ENCODE results near the gene THSD1.
"Not testable (repeated sequence)": the region's sequence is repeated elsewhere in the genome, so short reads cannot be mapped to it uniquely, and the experiment has no call there.

Gene THSD1

DNA sequence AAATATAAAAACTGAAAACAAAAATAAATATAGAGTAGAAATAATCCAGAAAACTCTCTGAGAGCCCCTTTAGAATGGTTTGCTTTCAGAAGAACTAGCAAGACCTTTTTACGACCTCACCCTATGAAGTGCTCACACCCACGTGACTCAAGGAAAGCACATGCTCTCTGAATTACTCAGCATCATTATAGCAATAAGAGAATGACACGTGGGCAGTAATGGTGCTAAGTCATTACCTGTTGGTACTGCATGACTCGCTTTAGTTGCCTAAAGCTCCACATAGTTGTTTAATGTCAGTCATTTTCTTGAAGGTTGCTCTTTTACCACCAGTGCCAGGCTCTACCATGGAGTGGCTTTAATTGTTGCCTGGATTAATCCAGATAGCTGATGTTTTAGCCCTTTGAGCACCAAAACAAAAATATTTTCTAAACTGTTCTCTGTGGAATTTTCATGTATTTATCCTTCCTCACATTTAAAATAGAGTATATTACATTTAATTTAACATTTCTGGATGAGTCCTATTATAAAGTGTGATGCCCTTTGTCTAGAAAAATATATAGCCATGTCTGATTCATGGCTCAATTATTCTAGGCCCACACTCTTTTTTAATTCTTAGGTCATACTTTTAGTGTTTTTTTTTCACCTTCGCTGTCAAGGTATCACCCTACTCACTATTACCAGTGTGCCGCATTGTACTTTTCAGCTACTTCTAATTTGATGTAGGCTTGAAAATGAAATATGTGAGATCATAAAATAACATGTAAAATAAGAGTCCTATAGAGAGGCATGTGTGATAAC, 56.8 kb downstream of the THSD1 start:
- DNase-seq = no peak

DNA sequence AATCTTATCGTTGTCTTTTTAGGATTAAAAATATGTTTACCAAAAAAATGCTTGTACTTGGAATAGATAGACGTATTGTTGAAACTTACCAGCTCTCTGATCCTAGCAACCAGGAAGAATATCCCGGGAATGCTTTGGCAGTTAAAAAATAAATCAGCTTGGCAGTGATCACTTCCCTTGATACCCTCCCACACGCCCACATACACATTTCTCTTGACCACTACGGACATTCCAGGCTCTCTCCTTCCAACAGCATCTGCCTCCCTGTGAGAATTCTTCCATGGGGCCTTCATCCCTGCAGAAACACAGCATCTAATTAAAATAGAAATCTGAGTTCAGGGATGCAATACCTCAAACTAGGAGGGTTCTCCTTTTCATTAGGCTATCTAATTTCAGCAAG, 57.9 kb downstream of the THSD1 start:
- no peak for DNase-seq

DNA sequence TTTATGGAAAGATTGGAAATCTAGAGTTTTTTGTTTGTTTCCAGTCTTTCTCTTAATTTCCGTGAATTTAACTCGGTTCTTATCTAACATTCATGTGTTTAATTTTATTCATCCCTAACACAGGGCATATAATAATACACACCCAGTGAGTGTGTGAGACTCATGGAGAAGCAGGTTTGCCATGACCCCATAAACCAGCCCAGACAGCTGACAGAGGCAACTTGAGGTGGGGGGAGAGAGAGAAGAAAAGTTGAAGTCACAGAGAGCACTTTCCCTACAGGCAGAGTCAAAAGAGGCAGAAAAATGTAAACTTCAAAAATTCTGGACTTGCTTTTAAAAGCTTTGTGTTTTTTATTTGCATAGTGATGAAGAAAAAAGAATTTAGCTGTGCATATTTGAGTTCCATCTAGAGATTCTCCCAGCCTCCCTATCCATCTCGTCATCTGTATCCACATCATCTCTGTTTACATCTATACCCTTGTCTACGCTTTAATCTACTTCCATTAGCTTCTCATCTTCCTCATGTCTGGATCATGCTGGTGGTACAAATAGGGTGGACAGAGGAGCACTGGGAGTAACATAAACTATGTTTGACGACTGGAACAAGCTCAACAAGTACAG, 60.2 kb downstream of the THSD1 start:
- no peak for DNase-seq

DNA sequence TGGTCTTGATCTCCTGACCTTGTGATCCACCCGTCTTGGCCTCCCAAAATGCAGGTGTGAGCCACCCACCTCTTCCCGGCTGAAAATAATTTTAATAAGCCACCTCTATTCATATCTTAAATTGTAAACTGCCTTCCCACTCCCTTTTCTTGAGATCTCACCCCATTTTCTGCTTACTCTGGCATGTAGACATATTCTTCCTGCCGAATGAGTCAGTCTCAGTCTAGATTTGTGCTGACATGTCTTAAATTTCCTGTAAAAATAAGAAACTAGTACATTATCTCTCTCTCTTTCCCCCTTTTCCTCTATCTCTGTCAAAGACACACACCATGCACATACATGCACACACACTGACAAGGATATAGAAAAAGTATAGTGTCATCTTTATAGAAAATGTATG, 60.9 kb downstream of the THSD1 start:
- no peak for DNase-seq

DNA sequence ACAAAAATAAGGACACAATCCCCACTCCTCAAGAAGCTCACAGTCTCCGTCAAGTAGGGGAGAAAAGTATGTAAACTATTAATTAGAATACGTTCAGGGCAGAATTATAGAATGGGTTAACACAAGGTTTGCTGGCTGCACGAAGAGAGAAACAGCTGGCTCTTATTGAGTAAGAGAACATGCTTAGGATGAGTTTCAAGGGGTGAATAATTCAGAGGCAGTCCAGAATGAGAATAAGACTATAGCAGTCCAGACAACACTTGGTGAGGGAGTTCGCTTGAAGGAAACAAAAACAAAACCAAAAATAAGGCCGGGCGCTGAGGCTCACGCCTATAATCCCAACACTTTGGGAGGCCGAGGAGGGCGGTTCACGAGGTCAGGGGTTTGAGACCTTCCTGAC, 61.9 kb downstream of the THSD1 start:
- DNase-seq = no peak

DNA sequence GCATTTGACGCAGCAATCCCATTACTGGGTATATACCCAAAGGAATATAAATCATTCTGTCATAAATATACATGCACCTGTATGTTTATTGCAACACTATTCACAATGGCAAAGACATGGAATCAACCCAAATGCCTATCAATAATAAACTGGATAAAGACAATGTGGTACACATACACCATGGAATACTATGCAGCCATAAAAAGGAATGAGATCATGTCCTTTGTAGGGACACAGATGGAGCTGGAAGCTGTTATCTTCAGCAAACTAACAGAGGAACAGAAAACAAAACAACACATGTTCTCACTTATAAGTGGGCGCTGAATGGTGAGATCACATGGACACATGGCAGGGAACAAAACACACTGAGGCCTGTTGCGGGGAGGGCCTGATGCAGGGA, 63.8 kb downstream of the THSD1 start:
- DNase-seq = not testable (repeated sequence)

DNA sequence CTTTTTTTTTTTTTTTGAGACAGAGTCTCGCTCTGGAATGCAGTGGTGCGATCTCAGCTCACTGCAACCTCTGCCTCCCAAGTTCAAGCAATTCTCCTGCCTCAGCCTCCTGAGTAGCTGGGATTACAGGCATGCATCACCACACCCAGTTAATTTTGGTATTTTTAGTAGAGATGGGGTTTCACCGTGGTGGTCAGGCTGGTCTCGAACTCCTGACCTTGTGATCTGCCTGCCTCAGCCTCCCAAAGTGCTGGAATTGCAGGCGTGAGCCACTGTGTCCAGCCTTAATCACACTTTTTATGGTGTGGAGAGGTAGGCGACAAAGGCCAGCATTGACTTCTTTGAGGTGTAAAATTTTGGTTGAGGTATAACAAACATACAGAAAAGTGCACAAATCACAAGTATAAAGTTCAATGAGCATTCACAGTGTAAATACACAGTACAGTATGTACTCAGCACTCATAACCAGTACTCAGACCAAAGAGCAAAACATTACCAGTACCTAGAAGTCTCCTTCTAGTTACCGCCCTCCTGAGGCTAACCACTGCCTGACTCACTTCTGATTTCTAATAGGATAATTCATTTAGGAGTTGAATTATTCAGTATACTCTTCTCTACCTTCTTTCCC, 68.0 kb downstream of the THSD1 start:
- DNase-seq = not testable (repeated sequence)

DNA sequence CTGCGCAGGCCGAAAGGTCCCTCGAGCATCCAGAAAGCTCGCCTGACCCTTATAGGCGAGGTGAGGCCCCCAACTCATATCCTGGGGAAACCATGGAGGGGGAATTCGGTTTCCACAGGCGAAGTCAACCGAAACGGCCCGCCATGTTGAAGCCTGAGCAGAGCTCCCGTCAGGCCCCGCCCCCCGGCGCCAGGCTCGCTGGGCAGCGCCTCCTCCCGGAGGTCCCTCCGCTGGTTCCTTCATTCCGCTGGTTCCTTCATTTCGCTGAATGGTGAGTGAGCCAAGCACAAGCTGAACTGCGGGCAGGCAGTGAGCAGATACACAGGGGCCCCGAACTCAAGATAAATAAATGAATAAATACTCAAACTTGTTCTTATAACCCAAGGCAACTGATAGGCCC, 71.9 kb downstream of the THSD1 start:
- DNase-seq = not testable (repeated sequence)

DNA sequence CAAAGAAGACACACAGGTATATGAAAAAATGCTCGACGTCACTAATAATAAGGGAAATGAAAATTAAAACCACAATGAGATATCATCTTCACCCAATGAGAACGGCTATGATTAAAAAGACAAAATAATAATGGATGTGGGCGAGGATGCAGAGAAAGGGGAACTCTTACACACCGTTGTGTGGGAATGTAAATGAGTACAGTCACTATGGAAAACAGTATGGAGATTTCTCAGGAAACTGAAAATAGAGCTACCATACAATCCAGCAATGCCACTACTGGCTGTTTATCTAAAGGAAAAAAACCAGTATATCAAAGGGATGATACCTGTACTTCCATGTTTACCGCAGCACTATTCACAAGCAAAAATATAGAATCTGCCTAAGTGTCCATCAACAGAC, 74.1 kb downstream of the THSD1 start:
- not testable (repeated sequence) for DNase-seq
